ENCODE results near the gene SNX9. TPM values are rescaled to one million over a fixed set of nuclear protein-coding genes. Genes with fewer than 3 reads are reported as not detected.

The SNX9 gene
- total and polyA plus RNA-seq, 10 of the 15 experiments (the other 5 are each of a cell fraction or from before 2014, with no cell fraction given), result 0.03 to 2.0 (median 0.37) TPM

- ATAC-seq, result no peak
- Histone ChIP-seq H3K9me3 (replicated peaks; ENCODE audit: control insufficient read depth, insufficient read depth, low read length) (no peaks in the 10 kb centered on the region), H3K36me3 (ENCODE audit: control insufficient read depth in 2 of 2, insufficient read depth in 2 of 2, low read length in 1 of 2) (no peaks in the 10 kb centered on the region), H3K4me2 (ENCODE audit: control insufficient read depth, insufficient read depth) (0 out of 2 replicates have a peak overlapping the region, but pooled peaks have one; percentile 13), H2AFZ (ENCODE audit: control insufficient read depth, low read depth, low read length) (no peak overlapping the region), H3K79me2 (ENCODE audit: control insufficient read depth, insufficient read depth, low read length) (no peaks in the 10 kb centered on the region), H3K27me3 (replicated peaks in 1 of 2; ENCODE audit: control insufficient read depth in 2 of 2, insufficient read depth in 2 of 2, low read length in 1 of 2) (peaks cover 0 to 2% of the 10 kb centered on the region in 2 experiments; a peak in 2 of 4 replicates), H3K4me1 (ENCODE audit: control insufficient read depth, insufficient read depth, low read length) (peaks cover 7% of the 10 kb centered on the region; the same call in 1 of the 2 replicates), H3K27ac (ENCODE audit: control insufficient read depth, insufficient read depth) (no peak overlapping the region), H4K20me1 (ENCODE audit: control insufficient read depth, insufficient read depth) (no peaks in the 10 kb centered on the region), H3K9ac (ENCODE audit: control insufficient read depth, insufficient read depth, low read length) (no peak overlapping the region), H3K4me3 (no peak overlapping the region)
- TF ChIP-seq EED (IDR thresholded peaks at IDR 0.05; ENCODE audit: low read depth) (no peak), BHLHE40 (IDR thresholded peaks at IDR 0.05; ENCODE audit: borderline replicate concordance in 1 of 2, low read depth in 2 of 2, low read length in 1 of 2) (0 out of 4 replicates have a peak, but pooled peaks of 1 of the 2 experiments have one; percentile 14), RAD51 (IDR thresholded peaks at IDR 0.05) (no peak), MAX (IDR thresholded peaks at IDR 0.05; ENCODE audit: low read depth, low read length) (no peak), IKZF2 (IDR thresholded peaks at IDR 0.05) (0 out of 4 replicates have a peak, but pooled peaks of 1 of the 2 experiments have one; percentile 19), EP300 (IDR thresholded peaks at IDR 0.05; ENCODE audit: borderline replicate concordance in 1 of 2, control insufficient read depth in 1 of 2, low read depth in 2 of 2, low read length in 2 of 2) (peak in 1 of 2 experiments; percentile 17; a peak in 1 of 4 replicates)
- no peak for FAIRE-seq
- no TSS peak for BruUV-seq (replicated peaks)
- intact Hi-C loops (cut with micrococcal nuclease; ENCODE audit: unreplicated experiment), result loop anchor here (10.0 kb wide), 1 partner anchor 562 kb away; no protein-coding TSS in a partner anchor
- POLR2A ChIA-PET, result interaction anchor here (0.7 kb wide), 1 partner anchor 161 kb away, joined by 3 read pairs; no protein-coding TSS in a partner anchor
- RAD21 ChIA-PET (ENCODE audit: unreplicated experiment), result interaction anchor here (0.7 to 2.6 kb wide), 3 partner anchors 108 to 571 kb away, joined by 3 to 7 read pairs (median 3); no protein-coding TSS in a partner anchor
- no peak for DNase-seq (ENCODE audit: low read depth, low spot score)
- in situ Hi-C loops (cut with MboI), result loop anchor here (5.0 kb wide), 1 partner anchor 120 kb away; no protein-coding TSS in a partner anchor
- CTCF ChIA-PET, result interaction anchor here (0.9 to 4.4 kb wide), 3 partner anchors 9 to 121 kb away, joined by 3 to 33 read pairs (median 3); no protein-coding TSS in a partner anchor
- SMC1A ChIA-PET (ENCODE audit: uncharacterized antibody, unreplicated experiment), result interaction anchor here (0.7 to 10.3 kb wide), 5 partner anchors 9 to 116 kb away, joined by 3 to 208 read pairs (median 4); no protein-coding TSS in a partner anchor
- 52% methylated on average over 4 of the region's 4 CpGs for WGBS (ENCODE audit: insufficient coverage, insufficient replicate concordance, low lambda C conversion rate, missing lambda C conversion rate)
Measured at GRCh38 chr6:157877149-157877548, 54.1 kb downstream of the SNX9 start.
